HepG2 (cell line): ENCODE results near the gene NDST1. TPM values are rescaled to one million over a fixed set of nuclear protein-coding genes. Genes with fewer than 3 reads are reported as not detected.

ENCODE experiments used
- ATAC-seq: fragments of 200-7000 bp; cut with Tn5 transposase; 3 replicates; pipeline ENCODE4 v1.9.1; 2020; ENCODE audit warnings: mild to moderate bottlenecking, moderate library complexity
- BruUV-seq: library from RNA; stranded (reverse); fragments of 400-500 nt; replicated peaks from 2 replicates; lab custom pipeline; 2021; lab: Mats Ljungman, UMichigan
- CTCF ChIA-PET: fragments of 300-600 bp; formaldehyde crosslinking; extraction: SDS; loops from one replicate; lab custom pipeline; 2021; ENCODE audit warnings: low total read pairs, inconsistent platforms, low intra/inter-chr PET ratio; lab: Yijun Ruan, JAX
- POLR2A ChIA-PET: fragments of 350-600 bp; sonication (Branson Sonifier 250); formaldehyde crosslinking; loops from one replicate; lab custom pipeline; 2020; ENCODE audit warnings: antibody characterized with exemption, inconsistent platforms; lab: Yijun Ruan, JAX
- DNase-seq: peaks from one replicate; pipeline ENCODE4 v3.0.0-alpha.2; 2015; ENCODE audit warnings: low spot score
- FAIRE-seq: peaks from 3 replicates; lab custom pipeline; 2011; peaks lifted over from hg19 to GRCh38; lab: Jason Lieb, UNC
- H2AFZ ChIP-seq: one replicate; pipeline ENCODE4 v1.6.1; 2011; ENCODE audit warnings: low read length, inconsistent platforms
- H3K27ac ChIP-seq: fragments of 300-600 bp; 3 replicates; pipeline ENCODE4 v1.8.0; 2011; ENCODE audit warnings: mixed run types, mild to moderate bottlenecking, mixed read lengths, low read length, inconsistent platforms; ENCODE audit not compliant: insufficient read depth; ENCODE audit errors: extremely low read length
- H3K27me3 ChIP-seq, 2 experiments: fragments of 200-600 bp in 1 of 2; 2 replicates in 1 of 2; 3 replicates in 1 of 2; pipeline versions ENCODE4 v1.6.0 to v1.8.0; 2011; ENCODE audit warnings: low read length in 2 of 2, mild to moderate bottlenecking in 2 of 2, moderate library complexity in 2 of 2, inconsistent platforms in 1 of 2; ENCODE audit not compliant: insufficient read depth in 2 of 2, control insufficient read depth in 1 of 2
- H3K36me3 ChIP-seq, 2 experiments: fragments of 200-600 bp in 1 of 2; replicated peaks in 1 of 2; 2 replicates in 1 of 2; 3 replicates in 1 of 2; pipeline versions ENCODE4 v1.5.1 to v1.8.0; 2011; ENCODE audit warnings: low read length in 2 of 2, inconsistent platforms in 1 of 2; ENCODE audit not compliant: insufficient read depth in 2 of 2, control insufficient read depth in 1 of 2
- H3K4me1 ChIP-seq: 2 replicates; pipeline ENCODE4 v1.5.1; 2012; ENCODE audit warnings: low read length, inconsistent platforms; ENCODE audit not compliant: insufficient read depth
- H3K4me2 ChIP-seq: 2 replicates; pipeline ENCODE4 v1.6.0; 2011; ENCODE audit warnings: low read depth, low read length, inconsistent platforms
- H3K4me3 ChIP-seq, 3 experiments: fragments of 200-600 bp in 1 of 3; sonication (generic), shearing (Covaris generic) in 1 of 3; replicated peaks in 1 of 3; 2 replicates each; pipeline ENCODE4 v1.5.1; 2011 to 2016; ENCODE audit warnings: low read length in 3 of 3, inconsistent platforms in 2 of 3, low read depth in 2 of 3, mild to moderate bottlenecking in 2 of 3, control low read depth in 1 of 3, mixed read lengths in 1 of 3; ENCODE audit not compliant: insufficient read depth in 1 of 3
- H3K79me2 ChIP-seq: one replicate; pipeline ENCODE4 v1.6.1; 2011; ENCODE audit warnings: low read length, inconsistent platforms; ENCODE audit not compliant: insufficient read depth
- H3K9ac ChIP-seq: 2 replicates; pipeline ENCODE4 v1.6.0; 2011; ENCODE audit warnings: mild to moderate bottlenecking, low read depth, low read length, inconsistent platforms; ENCODE audit not compliant: insufficient read depth
- H3K9me3 ChIP-seq: 2 replicates; pipeline ENCODE4 v1.5.1; 2012; ENCODE audit warnings: mild to moderate bottlenecking, low read length
- H4K20me1 ChIP-seq: 2 replicates; pipeline ENCODE4 v1.6.0; 2011; ENCODE audit warnings: inconsistent platforms, mild to moderate bottlenecking, low read length, moderate library complexity; ENCODE audit not compliant: insufficient read depth
- WGBS: methylation state at CpG from one replicate; pipeline ENCODE4 v1.1.6; 2017; ENCODE audit warnings: low lambda C conversion rate; 5-methylcytosine and 5-hydroxymethylcytosine counted together
- in situ Hi-C: cut with HindIII; loops from 2 replicates; pipeline ENCODE4 v1.10.0; 2017; ENCODE audit warnings: low pct_unique_long_range_greater_than_20kb; ENCODE audit not compliant: extremely low pct_ligation_motif_present
- intact Hi-C: fragments of 100-400 bp; cut with micrococcal nuclease; formaldehyde crosslinking; loops from one replicate; pipeline ENCODE4 v1.10.0; 2022; ENCODE audit not compliant: unreplicated experiment
- polyA plus RNA-seq, 8 experiments: library from polyadenylated mRNA; depleted of rRNA in 3 of 8; stranded (reverse) in 7 of 8; unstranded in 1 of 8; fragments of >200 nt; fragmentation: Illumina TruSeq in 4 of 8; extraction: Trizol in 4 of 8; gene quantifications; 2 replicates each; pipeline versions ENCODE4 v1.2.1 to v1.2.3, GENCODE V29; 2011 to 2016; ENCODE audit warnings: low read depth in 4 of 8, missing spikeins in 1 of 8, mixed read lengths in 1 of 8; ENCODE audit not compliant: insufficient read depth in 1 of 8
- total RNA-seq, 5 experiments: library from RNA; depleted of rRNA; stranded (reverse); fragments of >200 nt; fragmentation: Illumina TruSeq; extraction: Trizol; gene quantifications; 2 replicates each; pipeline ENCODE4 v1.2.3, GENCODE V29; 2016; ENCODE audit warnings: low read depth in 1 of 5
- TF ChIP-seq, protein P1 (sequence below), 2 experiments: IDR thresholded peaks; 2 replicates each; pipeline ENCODE4 v1.6.1; 2011 to 2012; ENCODE audit warnings: low read length in 2 of 2, borderline replicate concordance in 1 of 2, low read depth in 1 of 2, mild to moderate bottlenecking in 1 of 2, moderate library complexity in 1 of 2
- TF ChIP-seq, protein P2 (sequence below): sonication (generic); formaldehyde crosslinking; IDR thresholded peaks from 2 replicates; pipeline ENCODE4 v1.4.0; 2020; ENCODE audit warnings: mild to moderate bottlenecking, missing genetic modification reagents

The NDST1 gene
- total and polyA plus RNA-seq, 2 of the 13 experiments (the other 11 are each of a cell fraction or from before 2014, with no cell fraction given), result 23.8 to 26.2 TPM

DNA sequence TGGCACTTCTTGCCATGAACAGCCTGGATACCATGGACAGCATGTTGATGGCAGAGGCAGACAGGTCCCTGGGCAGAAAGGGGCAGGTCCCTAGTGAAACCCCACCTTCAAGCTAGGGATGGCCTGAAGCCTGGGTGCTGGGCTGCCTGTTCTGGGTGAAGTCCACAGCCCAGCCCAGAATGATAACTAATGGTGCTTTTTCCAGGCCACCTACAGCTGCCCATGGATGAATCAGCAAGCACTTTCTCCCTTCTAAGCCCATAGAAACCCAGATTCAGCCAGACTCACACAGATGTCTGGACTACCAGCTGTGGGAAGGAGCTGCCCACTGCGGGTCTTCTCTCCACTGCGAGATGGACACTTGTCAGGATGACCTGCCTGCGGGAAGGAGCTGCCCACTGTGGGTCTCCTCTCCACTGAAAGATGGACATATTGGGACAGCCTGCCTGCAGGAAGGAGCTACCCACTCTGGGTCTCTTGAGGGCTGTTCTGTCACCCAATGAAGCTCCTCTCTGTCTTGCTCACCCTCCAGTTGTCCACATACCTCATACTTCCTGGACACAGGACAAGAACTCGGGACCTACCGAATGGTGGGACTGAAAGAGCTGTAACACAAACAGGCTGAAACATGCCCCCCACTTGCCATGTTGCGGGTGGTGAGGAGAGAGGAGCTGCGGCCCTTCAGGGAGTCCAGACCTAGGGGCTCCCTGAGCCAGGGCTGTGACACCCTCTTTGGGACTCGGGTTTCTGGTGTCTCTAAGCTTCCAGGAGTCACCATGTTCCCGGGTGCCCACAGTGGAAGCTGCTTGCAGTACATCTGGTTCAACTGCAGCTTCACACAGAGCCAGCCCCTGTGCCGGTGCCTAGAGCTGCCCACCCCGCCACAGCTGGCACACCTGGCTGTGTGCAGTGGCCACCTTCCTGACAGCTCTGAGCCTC, 71.8 kb downstream of the NDST1 start:
- 86% methylated on average over 4 of the region's 11 CpGs for WGBS
- peaks cover 86% of the 10 kb centered on the region for H3K4me1 ChIP-seq
- CTCF ChIA-PET, result no interaction called here

More for the DNA sequence above, 71.8 kb downstream of the NDST1 start:
- no peaks in the 10 kb centered on the region for H4K20me1 ChIP-seq
- H3K27ac ChIP-seq, result no peak overlapping the region
- H3K4me3 ChIP-seq, result no peak overlapping the region
- no TSS peak for BruUV-seq
- 0 out of 5 replicates have a peak, but pooled peaks cover 0 to 3% of the 10 kb centered on the region in 2 experiments for H3K27me3 ChIP-seq
- H3K9me3 ChIP-seq, result no peaks in the 10 kb centered on the region
- DNase-seq (no peak), ATAC-seq (no peak), FAIRE-seq (no peak)
- intact Hi-C loops, result no loop called here
- TF ChIP-seq, protein P1, sequence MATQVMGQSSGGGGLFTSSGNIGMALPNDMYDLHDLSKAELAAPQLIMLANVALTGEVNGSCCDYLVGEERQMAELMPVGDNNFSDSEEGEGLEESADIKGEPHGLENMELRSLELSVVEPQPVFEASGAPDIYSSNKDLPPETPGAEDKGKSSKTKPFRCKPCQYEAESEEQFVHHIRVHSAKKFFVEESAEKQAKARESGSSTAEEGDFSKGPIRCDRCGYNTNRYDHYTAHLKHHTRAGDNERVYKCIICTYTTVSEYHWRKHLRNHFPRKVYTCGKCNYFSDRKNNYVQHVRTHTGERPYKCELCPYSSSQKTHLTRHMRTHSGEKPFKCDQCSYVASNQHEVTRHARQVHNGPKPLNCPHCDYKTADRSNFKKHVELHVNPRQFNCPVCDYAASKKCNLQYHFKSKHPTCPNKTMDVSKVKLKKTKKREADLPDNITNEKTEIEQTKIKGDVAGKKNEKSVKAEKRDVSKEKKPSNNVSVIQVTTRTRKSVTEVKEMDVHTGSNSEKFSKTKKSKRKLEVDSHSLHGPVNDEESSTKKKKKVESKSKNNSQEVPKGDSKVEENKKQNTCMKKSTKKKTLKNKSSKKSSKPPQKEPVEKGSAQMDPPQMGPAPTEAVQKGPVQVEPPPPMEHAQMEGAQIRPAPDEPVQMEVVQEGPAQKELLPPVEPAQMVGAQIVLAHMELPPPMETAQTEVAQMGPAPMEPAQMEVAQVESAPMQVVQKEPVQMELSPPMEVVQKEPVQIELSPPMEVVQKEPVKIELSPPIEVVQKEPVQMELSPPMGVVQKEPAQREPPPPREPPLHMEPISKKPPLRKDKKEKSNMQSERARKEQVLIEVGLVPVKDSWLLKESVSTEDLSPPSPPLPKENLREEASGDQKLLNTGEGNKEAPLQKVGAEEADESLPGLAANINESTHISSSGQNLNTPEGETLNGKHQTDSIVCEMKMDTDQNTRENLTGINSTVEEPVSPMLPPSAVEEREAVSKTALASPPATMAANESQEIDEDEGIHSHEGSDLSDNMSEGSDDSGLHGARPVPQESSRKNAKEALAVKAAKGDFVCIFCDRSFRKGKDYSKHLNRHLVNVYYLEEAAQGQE (IDR thresholded peaks at IDR 0.05; ENCODE audit: borderline replicate concordance in 1 of 2, low read depth in 1 of 2, low read length in 2 of 2), result peak in 1 of 2 experiments; percentile 63; a peak in 2 of 4 replicates
- TF ChIP-seq, protein P2, sequence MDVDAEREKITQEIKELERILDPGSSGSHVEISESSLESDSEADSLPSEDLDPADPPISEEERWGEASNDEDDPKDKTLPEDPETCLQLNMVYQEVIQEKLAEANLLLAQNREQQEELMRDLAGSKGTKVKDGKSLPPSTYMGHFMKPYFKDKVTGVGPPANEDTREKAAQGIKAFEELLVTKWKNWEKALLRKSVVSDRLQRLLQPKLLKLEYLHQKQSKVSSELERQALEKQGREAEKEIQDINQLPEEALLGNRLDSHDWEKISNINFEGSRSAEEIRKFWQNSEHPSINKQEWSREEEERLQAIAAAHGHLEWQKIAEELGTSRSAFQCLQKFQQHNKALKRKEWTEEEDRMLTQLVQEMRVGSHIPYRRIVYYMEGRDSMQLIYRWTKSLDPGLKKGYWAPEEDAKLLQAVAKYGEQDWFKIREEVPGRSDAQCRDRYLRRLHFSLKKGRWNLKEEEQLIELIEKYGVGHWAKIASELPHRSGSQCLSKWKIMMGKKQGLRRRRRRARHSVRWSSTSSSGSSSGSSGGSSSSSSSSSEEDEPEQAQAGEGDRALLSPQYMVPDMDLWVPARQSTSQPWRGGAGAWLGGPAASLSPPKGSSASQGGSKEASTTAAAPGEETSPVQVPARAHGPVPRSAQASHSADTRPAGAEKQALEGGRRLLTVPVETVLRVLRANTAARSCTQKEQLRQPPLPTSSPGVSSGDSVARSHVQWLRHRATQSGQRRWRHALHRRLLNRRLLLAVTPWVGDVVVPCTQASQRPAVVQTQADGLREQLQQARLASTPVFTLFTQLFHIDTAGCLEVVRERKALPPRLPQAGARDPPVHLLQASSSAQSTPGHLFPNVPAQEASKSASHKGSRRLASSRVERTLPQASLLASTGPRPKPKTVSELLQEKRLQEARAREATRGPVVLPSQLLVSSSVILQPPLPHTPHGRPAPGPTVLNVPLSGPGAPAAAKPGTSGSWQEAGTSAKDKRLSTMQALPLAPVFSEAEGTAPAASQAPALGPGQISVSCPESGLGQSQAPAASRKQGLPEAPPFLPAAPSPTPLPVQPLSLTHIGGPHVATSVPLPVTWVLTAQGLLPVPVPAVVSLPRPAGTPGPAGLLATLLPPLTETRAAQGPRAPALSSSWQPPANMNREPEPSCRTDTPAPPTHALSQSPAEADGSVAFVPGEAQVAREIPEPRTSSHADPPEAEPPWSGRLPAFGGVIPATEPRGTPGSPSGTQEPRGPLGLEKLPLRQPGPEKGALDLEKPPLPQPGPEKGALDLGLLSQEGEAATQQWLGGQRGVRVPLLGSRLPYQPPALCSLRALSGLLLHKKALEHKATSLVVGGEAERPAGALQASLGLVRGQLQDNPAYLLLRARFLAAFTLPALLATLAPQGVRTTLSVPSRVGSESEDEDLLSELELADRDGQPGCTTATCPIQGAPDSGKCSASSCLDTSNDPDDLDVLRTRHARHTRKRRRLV (CRISPR knock-in tag), result no peak
- POLR2A ChIA-PET, result no interaction called here
- H3K4me2 ChIP-seq, result no peak overlapping the region
- H3K36me3 ChIP-seq, result no peaks in the 10 kb centered on the region
- no peaks in the 10 kb centered on the region for H3K79me2 ChIP-seq
- H3K9ac ChIP-seq, result no peak overlapping the region
- in situ Hi-C loops, result loop anchor here (5.0 kb wide), 1 partner anchor 63 kb away; the partner anchor contains the start of gene SYNPO
- no peak overlapping the region for H2AFZ ChIP-seq
